GM23248 (cell line): ENCODE results near the gene C3orf49. TPM values are rescaled to one million over a fixed set of nuclear protein-coding genes. Genes with fewer than 3 reads are reported as not detected.

Experiments used
- DNase-seq: peaks from one replicate; pipeline ENCODE4 v3.0.0-alpha.2; 2015
- H2AFZ ChIP-seq: fragments of 200-600 bp; sonication (generic); 2 replicates; pipeline ENCODE4 v1.6.1; 2016; ENCODE audit warnings: antibody characterized with exemption
- H3F3A ChIP-seq: fragments of 200-600 bp; sonication (generic); 2 replicates; pipeline ENCODE4 v1.6.1; 2016; ENCODE audit warnings: mild to moderate bottlenecking, antibody characterized with exemption, mixed run types; ENCODE audit not compliant: insufficient read depth
- H3K27ac ChIP-seq: fragments of 200-600 bp; sonication (generic); 2 replicates; pipeline ENCODE4 v1.5.1; 2016; ENCODE audit warnings: mild to moderate bottlenecking
- H3K27me3 ChIP-seq: fragments of 200-600 bp; sonication (generic); replicated peaks from 2 replicates; pipeline ENCODE4 v1.6.1; 2016; ENCODE audit warnings: mild to moderate bottlenecking; ENCODE audit not compliant: insufficient read depth
- H3K36me3 ChIP-seq: fragments of 200-600 bp; sonication (generic); 2 replicates; pipeline ENCODE4 v1.6.1; 2016; ENCODE audit warnings: low read depth, mild to moderate bottlenecking
- H3K4me1 ChIP-seq: fragments of 200-600 bp; sonication (generic); 2 replicates; pipeline ENCODE4 v1.6.1; 2016; ENCODE audit warnings: mild to moderate bottlenecking; ENCODE audit not compliant: insufficient read depth
- H3K4me2 ChIP-seq: fragments of 200-600 bp; sonication (generic); one replicate; pipeline ENCODE4 v1.6.1; 2016; ENCODE audit warnings: mild to moderate bottlenecking; ENCODE audit not compliant: unreplicated experiment
- H3K4me3 ChIP-seq: fragments of 200-600 bp; sonication (generic); 2 replicates; pipeline ENCODE4 v1.5.1; 2016; ENCODE audit warnings: mild to moderate bottlenecking
- H3K79me2 ChIP-seq: fragments of 200-600 bp; sonication (generic); 2 replicates; pipeline ENCODE4 v1.6.1; 2016; ENCODE audit warnings: mild to moderate bottlenecking; ENCODE audit not compliant: insufficient read depth
- H3K9ac ChIP-seq: fragments of 200-600 bp; sonication (generic); 2 replicates; pipeline ENCODE4 v1.6.1; 2016; ENCODE audit warnings: mild to moderate bottlenecking
- H3K9me2 ChIP-seq: fragments of 200-600 bp; sonication (generic); 2 replicates; pipeline ENCODE4 v1.6.1; 2016; ENCODE audit warnings: mixed run types, mild to moderate bottlenecking, moderate library complexity; ENCODE audit not compliant: insufficient read depth
- H3K9me3 ChIP-seq: fragments of 200-600 bp; sonication (generic); one replicate; pipeline ENCODE4 v1.6.1; 2017; ENCODE audit warnings: low read depth
- H4K20me1 ChIP-seq: fragments of 200-600 bp; sonication (generic); 2 replicates; pipeline ENCODE4 v1.6.0; 2016; ENCODE audit not compliant: insufficient read depth
- EZH2 ChIP-seq: fragments of 200-600 bp; sonication (generic); IDR thresholded peaks from 2 replicates; pipeline ENCODE4 v1.6.1; 2018; ENCODE audit warnings: antibody characterized with exemption, mild to moderate bottlenecking; ENCODE audit not compliant: insufficient read depth, poor library complexity, severe bottlenecking
- EZH2phosphoT487 ChIP-seq: fragments of 200-600 bp; sonication (generic); IDR thresholded peaks from 2 replicates; pipeline ENCODE4 v1.6.1; 2018; ENCODE audit warnings: antibody characterized with exemption, moderate library complexity, mild to moderate bottlenecking, low read depth; ENCODE audit not compliant: insufficient read depth
- WGBS, 2 experiments: methylation state at CpG; one replicate each; pipeline ENCODE4 v1.1.6; 2015 to 2017; ENCODE audit warnings: low lambda C conversion rate in 2 of 2, low coverage in 1 of 2; ENCODE audit errors: missing lambda C conversion rate in 2 of 2; 5-methylcytosine and 5-hydroxymethylcytosine counted together
- in situ Hi-C: fragments of 300-500 bp; cut with MboI; formaldehyde crosslinking; loops from 2 replicates; pipeline ENCODE4 v1.15.0; 2020
- polyA plus RNA-seq: library from polyadenylated mRNA; unstranded; fragments of >200 nt; fragmentation: Nextera tagmentation; extraction: Ambion mirVana; gene quantifications from 2 replicates; pipeline ENCODE4 v1.2.1, GENCODE V29; 2016
- total RNA-seq: library from RNA; depleted of rRNA; stranded (reverse); fragments of >200 nt; shearing (Covaris generic); gene quantifications from 2 replicates; pipeline ENCODE4 v1.2.3, GENCODE V29; 2014; rRNA removed

The C3orf49 gene
- total and polyA plus RNA-seq, 2 experiments from 2014 or later = not detected

- Histone ChIP-seq H3K4me1 (peaks cover 9% of the 10 kb centered on the region), H3K4me3 (no peak overlapping the region), H2AFZ (no peak overlapping the region), H3K4me2 (no peak overlapping the region), H3K9ac (no peak overlapping the region), H3K36me3 (no peaks in the 10 kb centered on the region), H3K9me2 (no peaks in the 10 kb centered on the region), H3F3A (0 out of 2 replicates have a peak, but pooled peaks cover 12% of the 10 kb centered on the region), H3K27me3 (no peaks in the 10 kb centered on the region), H3K9me3 (no peaks in the 10 kb centered on the region), H3K27ac (no peak overlapping the region), H4K20me1 (peaks cover 7% of the 10 kb centered on the region), H3K79me2 (peaks cover 95% of the 10 kb centered on the region)
- no peak for DNase-seq
- 93 to 94% methylated on average over 1 of the region's 1 CpG for WGBS, 2 experiments
- no peak for TF ChIP-seq EZH2
- no peak for TF ChIP-seq EZH2phosphoT487
- in situ Hi-C loops = no loop called here
Observed at GRCh38 chr3:63892773-63893352, 73.8 kb downstream of the C3orf49 start.

DNA sequence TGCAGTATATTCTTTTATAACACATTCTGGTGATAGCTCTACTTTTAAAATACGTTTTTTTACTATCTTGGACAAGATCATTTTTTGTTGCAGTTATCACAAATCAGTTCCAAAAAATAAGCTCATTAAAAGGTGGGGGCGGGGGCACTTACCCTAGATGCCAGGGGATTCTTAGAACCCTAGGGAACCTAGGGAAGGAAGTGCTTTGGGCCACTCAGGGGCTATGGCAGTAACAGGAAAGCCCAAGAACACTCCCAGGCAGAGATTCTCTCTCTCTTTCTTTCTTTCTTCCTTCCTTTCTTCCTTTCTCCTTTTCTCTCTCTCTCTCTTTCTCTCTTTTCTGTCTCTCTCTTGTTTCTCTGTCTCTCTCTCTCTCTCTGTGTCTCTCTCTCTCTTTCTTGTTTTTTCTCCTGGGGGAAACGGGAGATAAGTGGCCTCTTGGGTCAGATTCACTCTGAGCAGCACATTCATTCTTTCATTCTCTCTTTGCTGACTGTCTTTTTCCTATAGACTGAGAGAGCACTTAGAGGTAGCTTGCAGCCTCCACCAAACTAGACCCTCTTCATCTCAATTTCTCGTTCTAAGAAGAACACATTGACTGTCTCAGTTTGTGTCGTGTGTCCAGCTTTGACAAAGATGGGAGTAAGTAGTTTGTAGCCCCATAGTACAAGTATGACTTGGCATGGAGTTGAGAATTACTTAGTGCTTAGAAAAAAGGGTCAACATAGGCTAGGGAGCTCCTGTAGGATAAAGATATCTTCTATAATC lies 76.5 kb downstream of the C3orf49 start:
- Histone ChIP-seq H3K9me3 (no peaks in the 10 kb centered on the region), H3K4me2 (no peak overlapping the region), H3K9me2 (no peaks in the 10 kb centered on the region), H4K20me1 (no peaks in the 10 kb centered on the region; the same call in 1 of the 2 replicates), H3K9ac (no peak overlapping the region), H3K27ac (no peak overlapping the region), H3K4me1 (peaks cover 9% of the 10 kb centered on the region), H3K4me3 (no peak overlapping the region), H3K27me3 (no peaks in the 10 kb centered on the region), H3F3A (0 out of 2 replicates have a peak, but pooled peaks cover 12% of the 10 kb centered on the region), H3K79me2 (peaks cover 81% of the 10 kb centered on the region), H2AFZ (no peak overlapping the region), H3K36me3 (peaks cover 6% of the 10 kb centered on the region; the same call in 1 of the 2 replicates)
- DNase-seq = no peak
- WGBS, 2 experiments = 82 to 85% methylated on average over 5 of the region's 5 CpGs
- no peak for TF ChIP-seq EZH2phosphoT487
- no peak for TF ChIP-seq EZH2
- in situ Hi-C loops = no loop called here

DNA sequence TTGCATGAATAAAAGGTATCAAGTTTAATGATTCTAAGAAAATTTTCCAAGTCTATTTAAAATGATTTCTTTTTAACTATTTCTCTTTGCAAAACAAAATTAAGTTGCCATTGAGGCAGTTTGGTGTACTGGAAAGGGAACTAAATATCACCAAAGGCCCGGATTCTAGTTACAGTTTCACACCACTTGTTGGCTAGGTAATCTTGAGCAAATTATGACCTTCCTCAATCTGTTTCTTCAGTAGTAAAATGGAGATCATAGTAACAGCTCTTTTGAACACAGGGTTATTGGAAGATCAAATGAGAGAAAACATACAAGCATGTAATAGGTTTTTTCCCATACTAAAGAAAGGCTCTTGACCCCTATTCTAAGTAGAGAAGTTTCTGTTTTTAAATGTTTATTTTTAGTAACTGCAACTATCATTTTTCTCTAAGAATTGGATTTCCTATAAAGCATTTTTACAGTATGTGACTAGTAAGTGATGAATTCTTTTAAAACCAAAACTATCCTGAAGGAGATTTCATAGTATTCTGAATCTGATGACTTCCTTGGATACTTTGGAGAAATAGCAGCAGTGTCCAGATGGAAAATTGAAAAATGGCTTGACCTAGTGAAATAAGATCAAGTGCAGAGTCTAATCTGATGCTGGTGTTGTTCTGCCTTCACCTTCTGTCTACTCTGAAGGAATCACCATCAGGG lies 77.4 kb downstream of the C3orf49 start:
- no peak overlapping the region for H3K9ac ChIP-seq
- peaks cover 9% of the 10 kb centered on the region for H3K4me1 ChIP-seq
- peaks cover 83% of the 10 kb centered on the region for H3K79me2 ChIP-seq
- no peaks in the 10 kb centered on the region for H3K9me3 ChIP-seq
- WGBS, 2 experiments = 41 to 55% methylated on average over 1 of the region's 1 CpG
- peaks cover 9% of the 10 kb centered on the region; the same call in 1 of the 2 replicates for H3K36me3 ChIP-seq
- no peak overlapping the region for H2AFZ ChIP-seq
- DNase-seq = no peak
- no peaks in the 10 kb centered on the region; the same call in 1 of the 2 replicates for H4K20me1 ChIP-seq
- H3F3A ChIP-seq = 0 out of 2 replicates have a peak, but pooled peaks cover 12% of the 10 kb centered on the region
- in situ Hi-C loops = no loop called here
- no peak overlapping the region for H3K4me3 ChIP-seq
- H3K4me2 ChIP-seq = no peak overlapping the region
- no peak overlapping the region for H3K27ac ChIP-seq
- TF ChIP-seq EZH2phosphoT487 (no peak), EZH2 (no peak)
- no peaks in the 10 kb centered on the region for H3K27me3 ChIP-seq
- no peaks in the 10 kb centered on the region for H3K9me2 ChIP-seq

Other genes starting within 250 kb of the C3orf49 start
- gene SNTN, start 166.6 kb upstream of the C3orf49 start, total RNA-seq = not detected in 2 replicates
- not detected in 2 replicates for gene SNTN, start 166.6 kb upstream of the C3orf49 start, polyA plus RNA-seq
- 54.8 and 71.7 TPM in 2 replicates for gene THOC7, start 44.5 kb downstream of the C3orf49 start, total RNA-seq
- gene THOC7, start 44.5 kb downstream of the C3orf49 start, polyA plus RNA-seq = 93.8 and 103 TPM in 2 replicates
- 3.9 and 6.6 TPM in 2 replicates for gene ATXN7, start 44.6 kb downstream of the C3orf49 start, total RNA-seq
- 1.8 and 2.4 TPM in 2 replicates for gene ATXN7, start 44.6 kb downstream of the C3orf49 start, polyA plus RNA-seq
- not detected in 2 replicates for gene SCAANT1, start 93.1 kb downstream of the C3orf49 start, total RNA-seq
- gene SCAANT1, start 93.1 kb downstream of the C3orf49 start, polyA plus RNA-seq = not detected in 2 replicates
- gene PSMD6, start 204.2 kb downstream of the C3orf49 start, total RNA-seq = 78.2 and 79.5 TPM in 2 replicates
- gene PSMD6, start 204.2 kb downstream of the C3orf49 start, polyA plus RNA-seq = 126 and 130 TPM in 2 replicates